ENCODE measurements around the gene EMP3. TPM values are rescaled to one million over a fixed set of nuclear protein-coding genes. Genes with fewer than 3 reads are reported as not detected.

Gene EMP3
- total and polyA plus RNA-seq, 9 of the 15 experiments (the other 6 are each of a cell fraction or from before 2014, with no cell fraction given) = 123 to 386 (median 296) TPM

DNA sequence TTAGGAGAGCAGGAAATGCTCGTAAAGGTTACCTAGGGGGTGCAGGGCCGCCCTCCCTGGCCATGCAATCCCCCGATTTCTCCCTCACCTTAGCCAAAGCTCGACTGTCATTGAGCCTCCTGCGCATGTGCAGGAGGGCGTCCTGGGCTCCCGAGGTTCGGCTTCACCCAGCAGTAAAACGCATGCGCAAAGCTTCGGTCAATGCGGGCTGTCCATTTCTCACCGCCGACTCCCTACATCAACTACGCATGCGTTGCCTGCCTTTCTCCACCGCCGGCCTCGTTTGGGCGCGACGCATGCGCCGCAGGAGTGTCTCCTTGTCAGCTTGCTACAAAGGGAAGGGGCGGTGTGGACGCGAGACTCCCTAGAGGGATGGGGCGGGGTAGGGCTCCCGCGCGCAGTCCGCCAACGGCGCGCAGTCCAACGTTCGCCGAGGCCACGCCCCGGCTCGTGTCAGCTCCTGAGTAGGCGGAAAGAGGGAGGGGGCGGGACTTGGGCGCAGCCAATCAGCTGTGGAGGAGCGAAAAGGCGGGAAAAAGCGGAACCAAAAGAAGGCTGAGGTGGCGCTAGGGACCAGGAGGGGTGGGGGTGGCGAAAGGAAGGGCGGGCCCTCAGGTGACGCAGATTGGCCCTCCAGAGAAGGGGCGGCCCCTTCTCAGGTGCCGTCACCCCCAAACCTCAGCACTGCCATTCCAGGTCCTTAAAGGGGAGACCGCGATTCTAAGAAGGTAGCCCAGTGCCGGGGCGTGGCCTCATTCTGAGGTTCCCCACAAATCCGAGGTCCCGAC is 38.7 kb downstream of the EMP3 start, which contains the start of the genes SYNGR4 and TMEM143 (continued):
- TF ChIP-seq ZC3H11A (IDR thresholded peaks at IDR 0.05; ENCODE audit: low read depth, low read length) (no peak), SNIP1 (IDR thresholded peaks at IDR 0.05; ENCODE audit: low read depth) (no peak), NEUROD1 (IDR thresholded peaks at IDR 0.05; ENCODE audit: borderline replicate concordance, low read depth, low read length, partially characterized antibody) (peak; percentile 68), SIRT6 (IDR thresholded peaks at IDR 0.05; ENCODE audit: low read depth, low read length) (no peak), ZNF431 (CRISPR knock-in tag; IDR thresholded peaks at IDR 0.05) (no peak), KHSRP (IDR thresholded peaks at IDR 0.05) (no peak), NFIX (CRISPR knock-in tag; IDR thresholded peaks at IDR 0.05; ENCODE audit: low read depth) (no peak), MYBL2 (IDR thresholded peaks at IDR 0.05; ENCODE audit: low read depth) (no peak; the same call in 1 of the 2 replicates), MYBL2 (CRISPR knock-in tag; IDR thresholded peaks at IDR 0.05; ENCODE audit: borderline replicate concordance) (no peak), ZC3H4 (CRISPR knock-in tag; IDR thresholded peaks at IDR 0.05; ENCODE audit: borderline replicate concordance) (no peak), NFATC3 (IDR thresholded peaks at IDR 0.05) (no peak), NFE2 (IDR thresholded peaks at IDR 0.05; ENCODE audit: low read depth) (no peak), SNRNP70 (optimal IDR thresholded peaks at IDR 0.05; ENCODE audit: low read depth, low read length) (no peak), ELF4 (CRISPR knock-in tag; IDR thresholded peaks at IDR 0.05) (no peak)
- TF ChIP-seq, protein P1, sequence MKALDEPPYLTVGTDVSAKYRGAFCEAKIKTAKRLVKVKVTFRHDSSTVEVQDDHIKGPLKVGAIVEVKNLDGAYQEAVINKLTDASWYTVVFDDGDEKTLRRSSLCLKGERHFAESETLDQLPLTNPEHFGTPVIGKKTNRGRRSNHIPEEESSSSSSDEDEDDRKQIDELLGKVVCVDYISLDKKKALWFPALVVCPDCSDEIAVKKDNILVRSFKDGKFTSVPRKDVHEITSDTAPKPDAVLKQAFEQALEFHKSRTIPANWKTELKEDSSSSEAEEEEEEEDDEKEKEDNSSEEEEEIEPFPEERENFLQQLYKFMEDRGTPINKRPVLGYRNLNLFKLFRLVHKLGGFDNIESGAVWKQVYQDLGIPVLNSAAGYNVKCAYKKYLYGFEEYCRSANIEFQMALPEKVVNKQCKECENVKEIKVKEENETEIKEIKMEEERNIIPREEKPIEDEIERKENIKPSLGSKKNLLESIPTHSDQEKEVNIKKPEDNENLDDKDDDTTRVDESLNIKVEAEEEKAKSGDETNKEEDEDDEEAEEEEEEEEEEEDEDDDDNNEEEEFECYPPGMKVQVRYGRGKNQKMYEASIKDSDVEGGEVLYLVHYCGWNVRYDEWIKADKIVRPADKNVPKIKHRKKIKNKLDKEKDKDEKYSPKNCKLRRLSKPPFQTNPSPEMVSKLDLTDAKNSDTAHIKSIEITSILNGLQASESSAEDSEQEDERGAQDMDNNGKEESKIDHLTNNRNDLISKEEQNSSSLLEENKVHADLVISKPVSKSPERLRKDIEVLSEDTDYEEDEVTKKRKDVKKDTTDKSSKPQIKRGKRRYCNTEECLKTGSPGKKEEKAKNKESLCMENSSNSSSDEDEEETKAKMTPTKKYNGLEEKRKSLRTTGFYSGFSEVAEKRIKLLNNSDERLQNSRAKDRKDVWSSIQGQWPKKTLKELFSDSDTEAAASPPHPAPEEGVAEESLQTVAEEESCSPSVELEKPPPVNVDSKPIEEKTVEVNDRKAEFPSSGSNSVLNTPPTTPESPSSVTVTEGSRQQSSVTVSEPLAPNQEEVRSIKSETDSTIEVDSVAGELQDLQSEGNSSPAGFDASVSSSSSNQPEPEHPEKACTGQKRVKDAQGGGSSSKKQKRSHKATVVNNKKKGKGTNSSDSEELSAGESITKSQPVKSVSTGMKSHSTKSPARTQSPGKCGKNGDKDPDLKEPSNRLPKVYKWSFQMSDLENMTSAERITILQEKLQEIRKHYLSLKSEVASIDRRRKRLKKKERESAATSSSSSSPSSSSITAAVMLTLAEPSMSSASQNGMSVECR (CRISPR knock-in tag; IDR thresholded peaks at IDR 0.05) = no peak
- TF ChIP-seq, protein P2, sequence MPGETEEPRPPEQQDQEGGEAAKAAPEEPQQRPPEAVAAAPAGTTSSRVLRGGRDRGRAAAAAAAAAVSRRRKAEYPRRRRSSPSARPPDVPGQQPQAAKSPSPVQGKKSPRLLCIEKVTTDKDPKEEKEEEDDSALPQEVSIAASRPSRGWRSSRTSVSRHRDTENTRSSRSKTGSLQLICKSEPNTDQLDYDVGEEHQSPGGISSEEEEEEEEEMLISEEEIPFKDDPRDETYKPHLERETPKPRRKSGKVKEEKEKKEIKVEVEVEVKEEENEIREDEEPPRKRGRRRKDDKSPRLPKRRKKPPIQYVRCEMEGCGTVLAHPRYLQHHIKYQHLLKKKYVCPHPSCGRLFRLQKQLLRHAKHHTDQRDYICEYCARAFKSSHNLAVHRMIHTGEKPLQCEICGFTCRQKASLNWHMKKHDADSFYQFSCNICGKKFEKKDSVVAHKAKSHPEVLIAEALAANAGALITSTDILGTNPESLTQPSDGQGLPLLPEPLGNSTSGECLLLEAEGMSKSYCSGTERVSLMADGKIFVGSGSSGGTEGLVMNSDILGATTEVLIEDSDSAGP (CRISPR knock-in tag; IDR thresholded peaks at IDR 0.05) = no peak
- TF ChIP-seq, protein P3, sequence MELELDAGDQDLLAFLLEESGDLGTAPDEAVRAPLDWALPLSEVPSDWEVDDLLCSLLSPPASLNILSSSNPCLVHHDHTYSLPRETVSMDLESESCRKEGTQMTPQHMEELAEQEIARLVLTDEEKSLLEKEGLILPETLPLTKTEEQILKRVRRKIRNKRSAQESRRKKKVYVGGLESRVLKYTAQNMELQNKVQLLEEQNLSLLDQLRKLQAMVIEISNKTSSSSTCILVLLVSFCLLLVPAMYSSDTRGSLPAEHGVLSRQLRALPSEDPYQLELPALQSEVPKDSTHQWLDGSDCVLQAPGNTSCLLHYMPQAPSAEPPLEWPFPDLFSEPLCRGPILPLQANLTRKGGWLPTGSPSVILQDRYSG (tag; conservative IDR thresholded peaks at IDR 0.05; ENCODE audit: low read depth) = no peak
- TF ChIP-seq, protein P4, sequence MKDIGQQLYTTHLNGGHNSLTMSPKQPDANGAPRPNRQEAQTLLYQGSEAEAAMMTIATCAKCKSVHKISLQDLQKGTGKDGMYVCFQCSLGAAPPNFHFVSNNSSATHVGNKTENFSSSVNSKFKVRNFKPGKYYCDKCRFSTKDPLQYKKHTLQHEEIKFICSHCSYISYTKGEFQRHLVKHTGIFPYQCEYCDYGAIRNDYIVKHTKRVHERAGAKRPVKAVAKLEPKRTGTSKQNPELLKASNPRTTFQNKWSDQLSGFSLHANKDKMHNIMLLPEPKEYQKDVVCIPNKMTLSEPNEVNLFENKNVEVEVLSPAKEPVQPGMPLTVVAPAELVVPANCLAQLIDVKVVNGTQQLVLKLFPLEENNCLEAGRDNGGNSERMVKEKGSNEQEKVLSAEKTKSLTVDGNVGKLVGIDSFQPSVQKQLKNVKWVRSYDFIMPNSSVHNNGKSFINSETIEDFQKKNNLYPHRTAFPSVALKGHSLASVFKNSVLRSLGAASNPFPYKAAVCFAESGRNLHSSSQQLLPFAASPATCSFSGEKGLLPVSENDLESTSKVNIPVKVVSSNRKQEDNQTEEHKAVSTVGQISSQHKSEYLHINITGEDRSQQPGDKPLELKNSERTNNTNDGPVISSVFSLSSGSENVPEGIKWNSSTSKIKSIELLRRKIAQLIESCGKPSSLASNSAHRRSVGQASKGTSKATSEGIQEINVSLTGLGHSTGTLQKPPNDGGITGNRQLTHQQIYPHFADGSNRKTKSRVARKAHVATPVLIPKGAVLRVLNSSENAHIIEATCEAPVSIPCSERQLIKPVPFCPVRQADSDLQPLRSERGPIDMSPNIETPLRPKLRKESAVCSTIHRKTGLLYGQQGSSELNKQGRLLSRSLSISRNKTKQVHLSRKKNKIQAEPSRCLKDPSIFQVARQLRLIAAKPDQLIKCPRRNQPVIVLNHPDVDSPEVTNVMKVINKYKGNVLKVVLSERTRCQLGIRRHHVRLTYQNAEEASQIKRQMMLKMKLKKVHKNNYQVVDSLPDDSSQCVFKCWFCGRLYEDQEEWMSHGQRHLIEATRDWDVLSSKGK (CRISPR knock-in tag; IDR thresholded peaks at IDR 0.05) = no peak

Data from K562 (cell line).